K562 (cell line): ENCODE measurements around the gene CLTC.
A peak's percentile ranks its signal among the peaks of the same experiment; 100 is the strongest.

Source experiments
- ATF6 ChIP-seq: sonication (generic); formaldehyde crosslinking; IDR thresholded peaks from 2 replicates; pipeline ENCODE4 v1.4.0; 2020; ENCODE audit warnings: mild to moderate bottlenecking, missing genetic modification reagents
- CHD2 ChIP-seq: IDR thresholded peaks from 2 replicates; pipeline ENCODE4 v1.6.1; 2011; ENCODE audit warnings: low read depth, low read length
- CTCF ChIP-seq, 3 experiments: IDR thresholded peaks in 2 of 3; conservative IDR thresholded peaks in 1 of 3; 2 replicates each; pipeline ENCODE4 v1.5.1; 2011 to 2012; ENCODE audit warnings: low read length in 3 of 3, mild to moderate bottlenecking in 3 of 3, control low read depth in 2 of 3, improper control_type of control experiment in 1 of 3, inconsistent platforms in 1 of 3, low read depth in 1 of 3, mixed read lengths in 1 of 3, moderate library complexity in 1 of 3; ENCODE audit not compliant: insufficient read depth in 2 of 3
- CTCFL ChIP-seq: IDR thresholded peaks from 2 replicates; pipeline ENCODE4 v1.6.1; 2011; ENCODE audit warnings: borderline replicate concordance, low read depth, mild to moderate bottlenecking, moderate library complexity, low read length; ENCODE audit not compliant: insufficient read depth, poor library complexity, severe bottlenecking
- FOXP1 ChIP-seq: sonication (generic); formaldehyde crosslinking; IDR thresholded peaks from 2 replicates; pipeline ENCODE4 v1.8.0; 2022; ENCODE audit warnings: mild to moderate bottlenecking, missing genetic modification reagents
- FUS ChIP-seq: fragments of 200-400 bp; formaldehyde crosslinking; optimal IDR thresholded peaks from 2 replicates; pipeline ENCODE3; 2017; ENCODE audit warnings: low read depth, low read length
- PBX2 ChIP-seq, 2 experiments: IDR thresholded peaks in 1 of 2; conservative IDR thresholded peaks in 1 of 2; 2 replicates each; pipeline ENCODE4 v1.6.1; 2016; ENCODE audit warnings: low read depth in 2 of 2, mild to moderate bottlenecking in 1 of 2, missing compliant biosample characterization in 1 of 2, missing genetic modification characterization in 1 of 2, moderate library complexity in 1 of 2
- POLR2A ChIP-seq: fragments of 450-650 bp; conservative IDR thresholded peaks from 2 replicates; pipeline ENCODE4 v1.6.1; 2016
- RAD21 ChIP-seq, 2 experiments: fragments of 250-450 bp in 1 of 2; fragments of 450-650 bp in 1 of 2; sonication (Bioruptor Pico) in 1 of 2; formaldehyde crosslinking in 1 of 2; IDR thresholded peaks in 1 of 2; conservative IDR thresholded peaks in 1 of 2; 2 replicates each; pipeline versions ENCODE4 v1.4.0 to v1.8.0; 2020 to 2022; ENCODE audit warnings: mild to moderate bottlenecking in 2 of 2, moderate library complexity in 1 of 2
- ZNF175 ChIP-seq: fragments of 200-800 bp; sonication (Bioruptor generic); IDR thresholded peaks from 2 replicates; pipeline ENCODE4 v1.6.1; 2016; ENCODE audit warnings: low read depth, mild to moderate bottlenecking, missing genetic modification characterization, missing compliant biosample characterization

GRCh38 chr17:59671386-59671785 is 51.7 kb downstream of the CLTC start:
- no peak for TF ChIP-seq ZNF175
- no peak for TF ChIP-seq CTCF (IDR thresholded peaks at IDR 0.05 in 2 of 3, conservative IDR thresholded peaks at IDR 0.05 in 1 of 3; ENCODE audit: insufficient read depth in 2 of 3, low read depth in 1 of 3, low read length in 3 of 3)
- TF ChIP-seq FUS = no peak
- TF ChIP-seq CTCFL = no peak
- no peak for TF ChIP-seq FOXP1 (CRISPR knock-in tag)
- no peak for TF ChIP-seq PBX2 (CRISPR knock-in tag; IDR thresholded peaks at IDR 0.05; ENCODE audit: low read depth)
- TF ChIP-seq PBX2 (tag; conservative IDR thresholded peaks at IDR 0.05; ENCODE audit: low read depth) = no peak
- no peak for TF ChIP-seq CHD2
- TF ChIP-seq ATF6 = no peak
- 0 out of 2 replicates have a peak, but pooled peaks have one; percentile 10 for TF ChIP-seq POLR2A
- no peak for TF ChIP-seq RAD21 (CRISPR knock-in tag; conservative IDR thresholded peaks at IDR 0.05 in 1 of 2, IDR thresholded peaks at IDR 0.05 in 1 of 2)
